H9 (cell line): ENCODE results near the gene PRPH. TPM values are rescaled to one million over a fixed set of nuclear protein-coding genes. Genes with fewer than 3 reads are reported as not detected.

Source experiments
- DNase-seq: peaks from one replicate; pipeline ENCODE4 v3.0.0-alpha.2; 2017
- H2AFZ ChIP-seq: one replicate; pipeline ENCODE4 v1.6.1; 2013; ENCODE audit warnings: mild to moderate bottlenecking, low read length, control low read depth, moderate library complexity
- H2AK5ac ChIP-seq: 2 replicates; pipeline ENCODE4 v1.6.1; 2013; ENCODE audit warnings: low read length, control low read depth, mixed read lengths; ENCODE audit not compliant: insufficient read length
- H2BK120ac ChIP-seq: one replicate; pipeline ENCODE4 v1.6.1; 2013; ENCODE audit warnings: low read depth, mild to moderate bottlenecking, low read length, control low read depth, inconsistent platforms; ENCODE audit not compliant: poor library complexity, severe bottlenecking
- H2BK12ac ChIP-seq: 2 replicates; pipeline ENCODE4 v1.6.1; 2013; ENCODE audit warnings: low read length, control low read depth, mixed read lengths, low read depth; ENCODE audit not compliant: insufficient read length
- H2BK15ac ChIP-seq: 2 replicates; pipeline ENCODE4 v1.6.1; 2013; ENCODE audit warnings: low read depth, low read length, control low read depth
- H2BK20ac ChIP-seq: one replicate; pipeline ENCODE4 v1.6.1; 2013; ENCODE audit warnings: low read depth, mild to moderate bottlenecking, low read length, control low read depth, inconsistent platforms; ENCODE audit not compliant: poor library complexity, severe bottlenecking
- H2BK5ac ChIP-seq: 2 replicates; pipeline ENCODE4 v1.6.1; 2013; ENCODE audit warnings: low read length, control low read depth, mixed read lengths; ENCODE audit not compliant: insufficient read length
- H3K14ac ChIP-seq: 2 replicates; pipeline ENCODE4 v1.6.1; 2013; ENCODE audit warnings: low read length, control low read depth; ENCODE audit not compliant: insufficient read depth
- H3K18ac ChIP-seq: 2 replicates; pipeline ENCODE4 v1.6.1; 2013; ENCODE audit warnings: low read depth, mild to moderate bottlenecking, mixed read lengths, low read length, control low read depth; ENCODE audit not compliant: insufficient read length
- H3K23ac ChIP-seq: 2 replicates; pipeline ENCODE4 v1.6.1; 2013; ENCODE audit warnings: low read length, control low read depth, mixed read lengths, low read depth; ENCODE audit not compliant: insufficient read length
- H3K23me2 ChIP-seq: 2 replicates; pipeline ENCODE4 v1.6.1; 2013; ENCODE audit warnings: low read depth, mild to moderate bottlenecking, mixed read lengths, low read length, control low read depth; ENCODE audit not compliant: insufficient read length, poor library complexity, severe bottlenecking
- H3K27ac ChIP-seq: 2 replicates; pipeline ENCODE4 v1.5.1; 2013; ENCODE audit warnings: low read length, control low read depth, mixed read lengths, low read depth; ENCODE audit not compliant: insufficient read length
- H3K27me3 ChIP-seq: 2 replicates; pipeline ENCODE4 v1.6.1; 2013; ENCODE audit warnings: low read length, control low read depth, inconsistent platforms; ENCODE audit not compliant: insufficient read depth
- H3K4ac ChIP-seq: 2 replicates; pipeline ENCODE4 v1.6.1; 2013; ENCODE audit warnings: low read depth, mild to moderate bottlenecking, control low read depth, inconsistent platforms, low read length, moderate library complexity
- H3K4me1 ChIP-seq: 2 replicates; pipeline ENCODE4 v1.6.1; 2013; ENCODE audit warnings: low read length, control low read depth, inconsistent platforms; ENCODE audit not compliant: insufficient read depth
- H3K4me2 ChIP-seq: 2 replicates; pipeline ENCODE4 v1.6.1; 2013; ENCODE audit warnings: low read length, control low read depth, mixed read lengths; ENCODE audit not compliant: insufficient read length, insufficient read depth
- H3K56ac ChIP-seq: 2 replicates; pipeline ENCODE4 v1.6.1; 2013; ENCODE audit warnings: low read depth, mild to moderate bottlenecking, mixed read lengths, low read length, control low read depth; ENCODE audit not compliant: insufficient read length
- H3K79me1 ChIP-seq: 2 replicates; pipeline ENCODE4 v1.6.1; 2013; ENCODE audit warnings: low read depth, mild to moderate bottlenecking, moderate library complexity, low read length, control low read depth, inconsistent platforms; ENCODE audit not compliant: insufficient read depth, poor library complexity, severe bottlenecking
- H3K79me2 ChIP-seq: 2 replicates; pipeline ENCODE4 v1.6.1; 2013; ENCODE audit warnings: low read length, control low read depth, inconsistent platforms; ENCODE audit not compliant: insufficient read depth
- H3K9ac ChIP-seq: 2 replicates; pipeline ENCODE4 v1.6.1; 2013; ENCODE audit warnings: low read length, control low read depth, mixed read lengths; ENCODE audit not compliant: insufficient read length; ENCODE audit errors: extremely low read depth
- H3K9me3 ChIP-seq: one replicate; pipeline ENCODE4 v1.6.1; 2013; ENCODE audit warnings: low read depth, low read length, inconsistent platforms; ENCODE audit not compliant: control insufficient read depth
- H3T11ph ChIP-seq: one replicate; pipeline ENCODE4 v1.6.1; 2013; ENCODE audit warnings: mild to moderate bottlenecking, low read length, control low read depth, inconsistent platforms
- H4K20me1 ChIP-seq: one replicate; pipeline ENCODE4 v1.6.1; 2013; ENCODE audit not compliant: control insufficient read depth, insufficient read length, insufficient read depth
- H4K5ac ChIP-seq: 2 replicates; pipeline ENCODE4 v1.6.1; 2013; ENCODE audit warnings: low read depth, mild to moderate bottlenecking, mixed read lengths, low read length, control low read depth; ENCODE audit not compliant: insufficient read length
- H4K8ac ChIP-seq: replicated peaks from 2 replicates; pipeline ENCODE4 v1.6.1; 2013; ENCODE audit warnings: low read length, control low read depth, mixed read lengths, low read depth; ENCODE audit not compliant: insufficient read length
- H4K91ac ChIP-seq: 2 replicates; pipeline ENCODE4 v1.6.1; 2013; ENCODE audit warnings: low read depth, mild to moderate bottlenecking, moderate library complexity, mixed read lengths, low read length, control low read depth; ENCODE audit not compliant: insufficient read length
- H3K27ac Mint-ChIP-seq, 3 experiments: 2 replicates in 2 of 3; 3 replicates in 1 of 3; pipeline ENCODE4 v1.8.0; 2020 to 2021; ENCODE audit warnings: mixed read lengths in 3 of 3, mild to moderate bottlenecking in 1 of 3, moderate library complexity in 1 of 3
- H3K27me3 Mint-ChIP-seq: 2 replicates; pipeline ENCODE4 v1.8.0; 2021; ENCODE audit warnings: low read depth, mild to moderate bottlenecking, moderate library complexity, mixed read lengths
- H3K36me3 Mint-ChIP-seq, 3 experiments: 2 replicates in 2 of 3; 3 replicates in 1 of 3; pipeline ENCODE4 v1.8.0; 2020 to 2021; ENCODE audit warnings: low read depth in 3 of 3, mixed read lengths in 3 of 3; ENCODE audit not compliant: insufficient read depth in 1 of 3
- H3K4me1 Mint-ChIP-seq, 2 experiments: 2 replicates each; pipeline ENCODE4 v1.8.0; 2020; ENCODE audit warnings: mixed read lengths in 2 of 2
- H3K4me3 Mint-ChIP-seq, 2 experiments: 2 replicates in 1 of 2; 3 replicates in 1 of 2; pipeline ENCODE4 v1.8.0; 2020 to 2021; ENCODE audit warnings: mild to moderate bottlenecking in 2 of 2, mixed read lengths in 2 of 2, moderate library complexity in 1 of 2
- H3K9me3 Mint-ChIP-seq, 2 experiments: 2 replicates in 1 of 2; 3 replicates in 1 of 2; pipeline ENCODE4 v1.8.0; 2020; ENCODE audit warnings: mild to moderate bottlenecking in 2 of 2, mixed read lengths in 2 of 2, moderate library complexity in 1 of 2
- CTCF ChIP-seq: fragments of 200-600 bp; sonication (generic); conservative IDR thresholded peaks from 3 replicates; pipeline ENCODE4 v1.8.0; 2021; ENCODE audit warnings: antibody characterized with exemption, mild to moderate bottlenecking
- WGBS: extraction: QIAGEN DNeasy Blood & Tissue Kit; methylation state at CpG from one replicate; pipeline ENCODE4 v1.1.7; 2013; ENCODE audit warnings: missing lambda C conversion rate, low lambda C conversion rate, mixed read lengths; ENCODE audit not compliant: insufficient read length; ENCODE audit errors: extremely low coverage; 5-methylcytosine and 5-hydroxymethylcytosine counted together
- total RNA-seq: library from RNA; stranded (reverse); gene quantifications from 2 replicates; pipeline ENCODE4 v1.2.1, GENCODE V29; 2021

The PRPH gene
- total RNA-seq, 1 experiment from 2014 or later: 1.1 TPM

GRCh38 chr12:49335118-49335954, 40.4 kb downstream of the PRPH start:
- Histone ChIP-seq H3K27me3 (peaks cover 55% of the 10 kb centered on the region; the same call in 1 of the 2 replicates), H4K8ac (no peak overlapping the region), H2BK120ac (no peak overlapping the region), H2BK5ac (no peak overlapping the region), H3T11ph (no peak overlapping the region), H3K14ac (no peak overlapping the region), H2BK20ac (no peak overlapping the region), H2AFZ (no peak overlapping the region), H3K18ac (no peak overlapping the region), H3K23ac (no peak overlapping the region), H3K79me2 (no peaks in the 10 kb centered on the region), H3K9ac (no peak overlapping the region), H2BK12ac (no peak overlapping the region), H3K56ac (no peak overlapping the region), H3K4me1 (peaks cover under 1% of the 10 kb centered on the region; the same call in 1 of the 2 replicates), H3K4me2 (no peak overlapping the region), H3K23me2 (peaks cover 9% of the 10 kb centered on the region), H2BK15ac (no peak overlapping the region), H3K4ac (no peak overlapping the region), H3K79me1 (no peaks in the 10 kb centered on the region), H2AK5ac (no peak overlapping the region), H4K5ac (no peak overlapping the region), H4K20me1 (no peaks in the 10 kb centered on the region), H3K27ac (no peak overlapping the region), H3K9me3 (no peaks in the 10 kb centered on the region), H4K91ac (no peak overlapping the region)
- peaks cover 3 to 11% (median 11%) of the 10 kb centered on the region in 3 experiments; a peak in 5 of 7 replicates for H3K36me3 Mint-ChIP-seq
- H3K9me3 Mint-ChIP-seq: peaks cover 0 to 3% of the 10 kb centered on the region in 2 experiments; a peak in 1 of 5 replicates
- H3K27ac Mint-ChIP-seq: no peak overlapping the region
- H3K27me3 Mint-ChIP-seq: peaks cover 79% of the 10 kb centered on the region
- peaks cover 26 to 37% of the 10 kb centered on the region in 2 experiments for H3K4me1 Mint-ChIP-seq
- TF ChIP-seq CTCF: no peak
- no peak for DNase-seq
- WGBS: no CpG with 5 or more reads among the region's 16 CpGs
- peak overlapping the region in 1 of 2 experiments; percentile 49; a peak in 2 of 5 replicates for H3K4me3 Mint-ChIP-seq
